KBM-7 (cell line): Measurements from ENCODE around the gene TUFT1.
"Not testable (repeated sequence)": the region's sequence is repeated elsewhere in the genome, so short reads cannot be mapped to it uniquely, and the experiment has no call there.

Experiments used
- DNase-seq: peaks from one replicate; pipeline ENCODE4 v3.0.0-alpha.2; 2015
- in situ Hi-C: fragments of 300-500 bp; cut with MboI; formaldehyde crosslinking; loops from 2 replicates; pipeline ENCODE4 v1.14.3; 2020; ENCODE audit warnings: low sequenced_read_pairs, low pct_unique_long_range_greater_than_20kb, mixed read lengths

Gene TUFT1

DNA sequence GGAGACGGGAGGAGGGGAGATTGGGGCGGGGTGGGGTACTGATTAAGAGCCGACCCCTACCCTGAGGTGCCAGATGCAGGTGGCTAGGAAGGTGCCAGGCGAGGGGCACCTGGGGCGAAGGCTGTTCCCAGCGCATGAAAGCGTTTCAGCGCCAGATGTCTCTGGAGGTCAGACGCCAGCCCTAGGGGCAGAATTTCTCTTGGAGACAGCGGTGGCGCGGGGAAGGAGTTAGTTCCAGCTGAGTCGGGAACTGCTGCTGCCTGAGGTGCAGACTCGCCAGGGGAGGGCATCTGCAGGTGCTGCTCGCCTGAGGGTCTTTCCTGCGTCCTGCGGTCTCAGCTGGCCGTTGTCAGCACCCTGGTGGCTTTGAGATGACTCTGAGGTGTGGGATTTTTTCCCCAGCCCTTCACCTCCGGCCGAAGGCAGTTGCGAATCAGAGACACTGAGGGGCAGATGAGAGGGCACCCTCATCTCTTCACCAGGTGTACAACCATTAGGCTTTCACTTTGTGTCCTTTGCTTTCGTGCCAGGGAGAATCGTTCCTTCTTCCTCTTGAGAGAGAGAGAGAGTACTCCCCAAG lies 28.4 kb upstream of the TUFT1 start:
- in situ Hi-C loops: no loop called here
- DNase-seq: peak; percentile 29

DNA sequence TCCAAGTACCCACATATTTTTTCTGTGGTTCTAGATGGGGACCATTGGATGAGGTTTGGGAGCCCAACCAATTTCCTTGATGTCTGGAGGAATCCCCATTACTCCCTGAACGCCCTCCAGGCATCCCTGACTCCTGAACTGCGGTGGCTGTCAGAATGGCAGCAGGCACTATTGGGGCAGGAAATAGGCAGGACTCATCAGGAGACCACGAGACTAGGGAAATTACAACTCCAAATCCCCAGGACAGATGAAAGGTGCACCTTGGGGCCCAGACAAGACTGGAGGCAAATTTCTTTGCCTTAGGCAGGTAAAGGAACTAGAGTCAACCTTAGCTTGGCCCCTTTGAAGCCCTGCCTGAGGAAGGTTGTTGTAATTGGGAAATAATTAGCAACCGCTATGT lies 27.8 kb upstream of the TUFT1 start:
- in situ Hi-C loops: no loop called here
- DNase-seq: no peak

DNA sequence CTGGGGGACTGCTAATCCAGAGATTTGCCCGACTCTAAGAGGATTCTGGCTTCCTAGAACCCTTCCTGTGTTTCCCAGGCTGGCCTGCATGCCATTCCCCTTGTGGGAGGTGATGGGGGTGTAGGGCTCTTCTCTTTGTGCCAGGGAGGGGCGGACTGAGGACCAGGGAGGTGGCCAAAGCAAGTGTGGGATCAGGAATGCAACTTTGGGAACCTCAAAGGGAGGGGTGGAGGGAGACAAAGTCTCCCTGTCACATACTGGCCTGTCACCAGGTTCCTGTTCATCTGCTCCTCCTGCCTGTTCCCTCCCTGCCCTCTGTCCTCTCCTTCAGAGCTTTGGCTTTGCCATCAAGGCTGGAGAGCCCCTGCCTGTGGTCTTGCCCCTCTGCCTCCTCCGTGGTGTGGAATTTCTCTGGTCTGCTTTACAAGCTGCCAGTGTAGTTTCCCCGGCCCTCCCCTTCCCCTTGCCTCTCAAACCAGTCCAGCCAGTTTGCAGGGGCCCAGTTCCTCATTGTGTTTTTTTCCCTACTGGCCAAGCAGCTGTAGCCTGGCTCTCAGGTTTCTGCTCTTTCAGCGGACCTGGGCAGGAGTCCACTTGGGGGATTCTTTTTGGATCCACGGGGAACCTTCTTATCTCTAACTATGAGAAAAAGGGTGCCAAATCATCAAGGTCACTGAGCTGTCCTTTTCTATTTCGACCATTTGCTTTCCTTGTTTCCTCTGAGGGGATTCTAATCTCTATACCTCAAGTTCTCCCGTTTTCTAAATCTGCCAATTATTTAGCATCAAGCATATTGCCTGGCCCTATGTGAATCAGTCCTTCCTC lies 27.1 kb upstream of the TUFT1 start:
- in situ Hi-C loops: no loop called here
- peak; percentile 30 for DNase-seq

DNA sequence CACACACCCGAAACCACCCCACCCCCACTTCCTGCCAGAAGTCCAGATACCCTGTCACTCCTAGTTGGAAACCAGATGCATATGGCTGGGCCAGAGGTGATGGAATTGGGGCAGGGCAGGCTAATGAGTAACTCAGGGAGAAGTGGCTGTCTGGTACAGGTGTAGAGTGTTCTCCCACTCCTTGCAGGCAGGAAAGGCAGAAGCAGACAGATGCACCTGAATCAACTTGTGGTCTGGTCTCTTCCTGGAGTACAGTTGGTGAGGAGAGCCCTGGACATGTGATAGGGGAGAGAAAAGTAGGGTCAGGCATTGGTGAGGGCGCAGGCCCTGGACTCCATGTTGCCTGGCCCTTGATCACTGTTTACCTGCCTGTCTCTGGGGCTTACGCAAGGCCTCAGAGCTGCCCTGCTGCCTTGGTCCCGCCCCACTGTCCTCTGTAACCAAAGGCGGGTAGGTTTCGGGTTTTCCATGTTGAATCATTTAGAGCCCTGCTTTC lies 26.4 kb upstream of the TUFT1 start:
- peak; percentile 45 for DNase-seq
- in situ Hi-C loops: no loop called here

DNA sequence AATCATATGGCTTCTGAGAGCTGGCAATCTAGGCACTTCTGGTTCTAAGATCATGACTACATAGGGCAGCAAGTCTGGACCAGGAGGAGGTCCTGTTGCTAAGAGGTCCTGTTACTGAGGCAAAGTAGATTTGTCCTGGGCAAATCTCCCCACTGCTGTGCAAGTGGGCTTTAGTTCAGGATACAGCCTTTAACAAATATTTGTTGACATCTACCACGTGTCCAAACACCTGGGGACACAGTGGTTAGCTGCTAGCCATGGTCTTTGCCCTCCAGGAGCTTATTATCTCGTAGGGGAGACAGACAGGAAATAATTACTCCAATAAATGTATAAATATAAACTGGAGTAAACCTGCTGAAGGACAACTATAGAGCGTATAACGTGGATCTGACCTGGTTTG lies 25.7 kb upstream of the TUFT1 start:
- no peak for DNase-seq
- in situ Hi-C loops: no loop called here

DNA sequence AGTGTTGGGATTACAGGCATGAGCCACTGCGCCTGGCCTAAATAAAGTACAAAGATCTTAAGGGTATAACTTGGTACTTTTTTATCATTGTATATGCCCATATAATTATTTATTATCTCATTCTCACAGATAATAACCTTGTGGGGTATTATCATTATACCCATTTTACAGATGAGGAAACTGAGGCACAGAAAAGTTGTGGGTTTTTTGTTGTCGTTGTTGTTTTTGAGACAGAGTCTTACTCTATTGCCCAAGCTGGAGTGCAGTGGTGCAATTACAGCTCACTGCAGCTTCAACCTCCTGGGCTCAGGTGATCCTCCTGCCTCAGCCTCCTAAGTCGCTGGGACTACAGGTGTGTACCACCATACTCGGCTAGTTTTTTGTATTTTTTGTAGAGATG lies 24.8 kb upstream of the TUFT1 start:
- in situ Hi-C loops: no loop called here
- DNase-seq: no peak

DNA sequence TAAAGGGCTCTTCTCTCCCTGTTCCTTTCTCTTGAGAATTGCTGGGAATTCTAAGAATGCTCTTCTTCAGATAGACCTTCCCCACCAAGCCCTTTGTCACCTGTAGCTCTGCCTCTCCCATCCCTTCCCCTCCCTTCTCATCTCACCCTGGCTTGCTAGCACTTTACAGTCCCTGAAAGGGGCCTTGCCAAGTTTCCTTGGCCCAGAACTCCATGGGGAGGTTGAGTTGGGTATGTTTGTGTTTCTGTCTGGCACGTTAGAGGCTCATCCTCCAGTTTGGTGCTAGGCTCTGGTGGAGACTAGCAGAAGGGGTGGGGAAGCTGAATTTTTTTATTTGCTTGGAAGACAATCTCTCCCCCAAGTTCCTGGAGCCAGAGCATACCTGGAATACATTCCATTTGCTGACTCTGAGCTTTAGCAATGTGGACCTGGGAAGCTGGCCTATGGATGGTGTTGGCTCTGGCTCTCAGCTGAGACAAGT lies 24.0 kb upstream of the TUFT1 start:
- no peak for DNase-seq
- in situ Hi-C loops: no loop called here

DNA sequence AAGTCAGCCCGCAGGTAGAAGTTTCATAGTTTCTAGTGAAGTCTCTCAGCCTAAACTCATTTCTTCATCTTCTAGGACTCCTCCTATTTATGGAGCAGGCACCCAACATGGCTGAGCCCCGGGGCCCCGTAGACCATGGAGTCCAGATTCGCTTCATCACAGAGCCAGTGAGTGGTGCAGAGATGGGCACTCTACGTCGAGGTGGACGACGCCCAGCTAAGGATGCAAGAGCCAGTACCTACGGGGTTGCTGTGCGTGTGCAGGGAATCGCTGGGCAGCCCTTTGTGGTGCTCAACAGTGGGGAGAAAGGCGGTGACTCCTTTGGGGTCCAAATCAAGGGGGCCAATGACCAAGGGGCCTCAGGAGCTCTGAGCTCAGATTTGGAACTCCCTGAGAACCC lies 21.7 kb upstream of the TUFT1 start:
- in situ Hi-C loops: no loop called here
- DNase-seq: no peak

DNA sequence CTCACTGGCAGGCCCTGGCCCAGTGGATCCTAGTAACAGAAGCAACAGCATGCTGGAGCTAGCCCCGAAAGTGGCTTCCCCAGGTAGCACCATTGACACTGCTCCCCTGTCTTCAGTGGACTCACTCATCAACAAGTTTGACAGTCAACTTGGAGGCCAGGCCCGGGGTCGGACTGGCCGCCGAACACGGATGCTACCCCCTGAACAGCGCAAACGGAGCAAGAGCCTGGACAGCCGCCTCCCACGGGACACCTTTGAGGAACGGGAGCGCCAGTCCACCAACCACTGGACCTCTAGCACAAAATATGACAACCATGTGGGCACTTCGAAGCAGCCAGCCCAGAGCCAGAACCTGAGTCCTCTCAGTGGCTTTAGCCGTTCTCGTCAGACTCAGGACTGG lies 21.2 kb upstream of the TUFT1 start:
- in situ Hi-C loops: no loop called here
- no peak for DNase-seq

DNA sequence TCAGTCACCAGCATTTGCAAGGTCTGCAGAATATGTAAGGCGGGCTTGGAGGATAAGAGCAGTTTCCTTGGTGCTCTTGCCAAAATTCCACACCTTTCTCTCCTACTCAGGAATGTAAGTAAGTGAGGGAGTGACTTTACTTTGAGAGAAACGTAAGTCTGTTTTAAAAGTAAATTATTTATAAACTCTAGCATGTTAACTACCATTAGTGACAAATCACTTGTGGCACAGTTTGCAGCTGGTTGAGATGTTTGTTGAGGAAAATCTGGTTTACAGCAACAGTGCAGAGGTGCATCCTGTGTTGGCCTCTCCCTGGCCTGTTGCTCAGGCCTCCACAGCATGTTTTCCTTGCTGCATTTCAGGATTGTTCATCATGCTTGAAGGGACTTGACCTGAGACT lies 20.4 kb upstream of the TUFT1 start:
- in situ Hi-C loops: no loop called here
- DNase-seq: no peak

DNA sequence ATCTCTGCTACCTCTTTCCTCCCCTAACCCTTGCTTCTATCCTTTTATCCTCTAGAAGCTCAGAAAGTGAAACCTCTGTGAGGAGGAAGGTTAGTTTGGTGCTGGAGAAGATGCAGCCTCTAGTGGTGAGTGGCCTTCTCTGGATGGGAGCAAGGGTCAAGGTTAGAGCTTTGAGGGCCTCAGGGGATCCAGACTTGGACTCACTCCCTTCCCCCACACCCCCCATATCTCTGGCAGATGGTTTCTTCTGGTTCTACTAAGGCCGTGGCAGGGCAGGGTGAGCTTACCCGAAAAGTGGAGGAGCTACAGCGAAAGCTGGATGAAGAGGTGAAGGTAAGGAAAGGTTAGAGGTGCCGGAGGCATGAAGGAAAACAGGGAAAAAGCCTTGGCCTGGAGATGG lies 19.8 kb upstream of the TUFT1 start:
- no peak for DNase-seq
- in situ Hi-C loops: no loop called here

DNA sequence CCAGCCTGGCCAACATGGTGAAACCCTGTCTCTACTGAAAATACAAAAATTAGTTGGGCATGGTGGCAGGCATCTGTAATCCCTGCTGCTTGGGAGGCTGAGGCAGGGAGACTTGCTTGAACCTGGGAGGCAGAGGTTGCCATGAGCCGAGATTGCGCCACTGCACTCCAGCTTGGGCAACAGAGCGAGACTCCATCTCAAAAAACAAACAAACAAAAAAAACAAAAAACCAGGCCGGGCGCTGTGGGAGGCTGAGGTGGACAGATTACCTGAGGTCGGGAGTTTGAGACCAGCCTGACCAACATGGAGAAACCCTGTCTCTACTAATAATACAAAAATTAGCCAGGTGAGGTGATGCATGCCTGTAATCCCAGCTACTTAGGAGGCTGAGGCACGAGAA lies 17.7 kb upstream of the TUFT1 start:
- DNase-seq, in situ Hi-C loops: not testable (repeated sequence)

DNA sequence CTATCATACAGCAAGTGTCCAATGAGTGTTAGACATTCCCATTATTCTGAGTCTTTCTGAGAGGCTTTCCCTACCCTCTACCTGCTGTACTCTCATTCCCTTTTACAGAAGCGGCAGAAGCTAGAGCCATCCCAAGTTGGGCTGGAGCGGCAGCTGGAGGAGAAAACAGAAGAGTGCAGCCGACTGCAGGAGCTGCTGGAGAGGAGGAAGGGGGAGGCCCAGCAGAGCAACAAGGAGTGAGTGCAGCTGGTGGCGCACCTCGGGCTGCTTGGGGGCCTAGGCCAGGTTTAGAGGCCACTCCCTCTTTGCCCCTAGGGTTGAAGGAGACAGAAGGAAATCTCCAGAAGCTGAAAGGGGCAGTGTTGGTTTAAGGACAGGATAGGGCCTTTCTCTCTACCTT lies 16.8 kb upstream of the TUFT1 start:
- in situ Hi-C loops: no loop called here
- DNase-seq: no peak

DNA sequence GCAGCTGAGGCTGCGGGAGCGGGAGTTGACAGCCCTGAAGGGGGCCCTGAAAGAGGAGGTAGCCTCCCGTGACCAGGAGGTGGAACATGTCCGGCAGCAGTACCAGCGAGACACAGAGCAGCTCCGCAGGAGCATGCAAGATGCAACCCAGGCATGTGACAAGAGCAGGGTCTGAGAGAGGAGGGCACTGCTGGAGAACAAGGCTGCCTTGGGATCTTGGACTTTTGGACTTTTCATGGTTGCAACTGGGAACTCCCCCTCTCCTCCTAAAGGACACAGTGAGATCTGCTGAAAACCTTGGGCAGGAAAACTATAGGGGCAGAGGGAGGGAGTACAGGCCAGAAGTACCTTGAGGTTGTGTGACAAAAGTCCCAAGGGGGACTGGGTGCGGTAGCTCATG lies 15.4 kb upstream of the TUFT1 start:
- in situ Hi-C loops: no loop called here

DNA sequence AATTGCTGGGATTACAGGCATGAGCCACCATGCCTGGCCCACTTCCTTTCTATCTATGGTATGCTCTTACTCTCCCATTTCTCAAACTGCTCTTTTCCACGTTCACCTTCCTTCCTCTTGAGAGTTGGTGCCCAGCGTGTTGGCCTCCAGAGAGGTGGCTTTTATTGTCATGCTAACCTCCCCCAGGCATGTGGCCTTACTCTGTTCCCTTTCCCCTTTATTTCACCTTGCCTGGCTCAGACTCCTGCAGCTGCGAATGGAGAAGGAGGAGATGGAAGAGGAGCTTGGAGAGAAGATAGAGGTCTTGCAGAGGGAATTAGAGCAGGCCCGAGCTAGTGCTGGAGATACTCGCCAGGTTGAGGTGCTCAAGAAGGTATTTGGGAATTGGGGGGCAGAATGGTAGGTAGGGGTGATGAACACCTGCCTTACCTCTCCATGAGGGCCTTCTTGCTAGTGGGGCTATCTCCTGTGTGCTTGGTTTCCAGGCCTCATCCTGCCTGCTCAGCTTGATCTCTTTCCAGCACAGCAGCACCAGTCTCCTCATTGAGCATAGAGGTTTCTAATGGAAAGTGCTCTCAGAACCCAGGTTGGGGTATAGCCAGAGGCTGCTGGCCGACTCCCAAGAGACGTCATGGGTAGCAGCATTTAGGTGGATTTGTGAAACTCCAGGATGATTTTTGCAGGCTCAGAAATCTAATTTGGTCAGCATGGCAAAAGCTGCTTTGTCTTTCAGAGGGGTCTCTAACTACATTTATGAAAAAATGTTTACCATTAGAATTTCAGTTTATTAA lies 13.2 kb upstream of the TUFT1 start:
- DNase-seq: no peak
- in situ Hi-C loops: no loop called here

More for the DNA sequence above, 15.4 kb upstream of the TUFT1 start:
- no peak for DNase-seq

DNA sequence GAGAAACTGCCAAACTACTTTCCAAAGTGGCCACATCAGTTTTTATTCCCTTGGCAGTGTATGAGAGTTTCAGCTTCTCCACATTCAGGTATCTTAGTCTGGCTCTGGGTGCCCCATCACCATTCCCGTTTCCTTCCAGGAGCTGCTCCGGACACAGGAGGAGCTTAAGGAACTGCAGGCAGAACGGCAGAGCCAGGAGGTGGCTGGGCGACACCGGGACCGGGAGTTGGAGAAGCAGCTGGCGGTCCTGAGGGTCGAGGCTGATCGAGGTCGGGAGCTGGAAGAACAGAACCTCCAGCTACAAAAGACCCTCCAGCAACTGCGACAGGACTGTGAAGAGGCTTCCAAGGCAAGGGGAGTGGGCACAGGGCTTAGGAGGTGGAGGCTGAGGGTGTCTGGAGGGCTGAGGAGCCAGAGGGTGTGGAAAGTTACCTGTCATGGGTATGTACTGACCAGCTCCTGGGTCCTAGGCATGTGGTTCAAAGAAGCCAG lies 10.9 kb upstream of the TUFT1 start:
- in situ Hi-C loops: no loop called here
- DNase-seq: no peak

DNA sequence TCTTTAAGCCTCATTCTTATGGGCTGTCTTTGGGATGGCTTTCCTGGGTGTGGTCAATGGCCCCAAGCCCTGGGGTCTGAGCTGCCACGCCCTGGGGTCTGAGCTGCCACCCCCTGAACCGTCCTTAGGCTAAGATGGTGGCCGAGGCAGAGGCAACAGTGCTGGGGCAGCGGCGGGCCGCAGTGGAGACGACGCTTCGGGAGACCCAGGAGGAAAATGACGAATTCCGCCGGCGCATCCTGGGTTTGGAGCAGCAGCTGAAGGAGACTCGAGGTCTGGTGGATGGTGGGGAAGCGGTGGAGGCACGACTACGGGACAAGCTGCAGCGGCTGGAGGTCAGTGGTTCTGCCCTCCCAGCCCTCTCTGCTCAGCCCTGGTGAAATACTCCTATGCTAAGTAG lies 10.3 kb upstream of the TUFT1 start:
- DNase-seq: no peak
- in situ Hi-C loops: no loop called here

DNA sequence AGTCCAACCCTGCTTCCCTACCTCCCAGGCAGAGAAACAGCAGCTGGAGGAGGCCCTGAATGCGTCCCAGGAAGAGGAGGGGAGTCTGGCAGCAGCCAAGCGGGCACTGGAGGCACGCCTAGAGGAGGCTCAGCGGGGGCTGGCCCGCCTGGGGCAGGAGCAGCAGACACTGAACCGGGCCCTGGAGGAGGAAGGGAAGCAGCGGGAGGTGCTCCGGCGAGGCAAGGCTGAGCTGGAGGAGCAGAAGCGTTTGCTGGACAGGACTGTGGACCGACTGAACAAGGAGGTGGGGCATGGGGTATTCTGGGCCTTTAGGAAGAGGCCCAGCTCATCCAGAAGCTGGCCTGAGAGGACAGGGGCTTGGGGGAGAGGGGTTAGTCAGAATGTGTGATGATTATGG lies 9.6 kb upstream of the TUFT1 start:
- no peak for DNase-seq
- in situ Hi-C loops: no loop called here

DNA sequence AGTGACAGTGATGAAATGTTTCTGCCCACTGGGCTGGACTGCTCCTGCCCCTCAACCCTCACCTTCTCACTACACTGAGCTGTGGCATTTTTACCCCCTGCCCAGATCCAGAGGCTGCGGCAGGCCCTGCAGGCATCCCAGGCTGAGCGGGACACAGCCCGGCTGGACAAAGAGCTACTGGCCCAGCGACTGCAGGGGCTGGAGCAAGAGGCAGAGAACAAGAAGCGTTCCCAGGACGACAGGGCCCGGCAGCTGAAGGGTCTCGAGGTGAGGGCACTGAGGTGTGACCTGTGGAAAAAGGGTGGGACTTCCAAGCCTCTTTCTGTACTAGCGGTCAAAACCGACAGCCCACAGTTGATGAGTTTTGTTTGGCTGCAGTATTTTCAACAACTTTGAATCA lies 6.2 kb upstream of the TUFT1 start:
- in situ Hi-C loops: no loop called here

More for the DNA sequence above, 6.2 kb upstream of the TUFT1 start:
- DNase-seq: no peak
